Hematopoietic multipotent progenitor cell (in vitro differentiated cells): ENCODE data around the gene EFHC2. TPM values are rescaled to one million over a fixed set of nuclear protein-coding genes. Genes with fewer than 3 reads are reported as not detected.
A peak's percentile ranks its signal among the peaks of the same experiment; 100 is the strongest.

Experiments
- DNase-seq, 3 donors: peaks; one replicate each; pipeline ENCODE4 v3.0.0-alpha.2; 2011 to 2015; ENCODE audit warnings: low read depth in 2 of 3, low spot score in 2 of 3
- total RNA-seq: library from RNA; depleted of rRNA; stranded (reverse); fragments of >200 nt; gene quantifications from one replicate; pipeline ENCODE4 v1.2.3, GENCODE V29; 2012

EFHC2 gene
- total RNA-seq, 1 donor = 7.3 TPM

GRCh38 chrX:44299177-44299576 lies 44.3 kb downstream of the EFHC2 start:
- DNase-seq = peak in 1 of 3 donors; percentile 22

- DNase-seq = no peak
Observed at GRCh38 chrX:44291468-44292092, 51.9 kb downstream of the EFHC2 start.

- no peak for DNase-seq
Observed at GRCh38 chrX:44290718-44291117, 52.8 kb downstream of the EFHC2 start.

- no peak for DNase-seq
Observed at GRCh38 chrX:44282753-44283152, 60.7 kb downstream of the EFHC2 start.

GRCh38 chrX:44280116-44280515 lies 63.4 kb downstream of the EFHC2 start:
- DNase-seq = no peak

GRCh38 chrX:44274096-44274495 lies 69.4 kb downstream of the EFHC2 start:
- no peak for DNase-seq

- no peak for DNase-seq
Observed at GRCh38 chrX:44267861-44268260, 75.6 kb downstream of the EFHC2 start.

- no peak for DNase-seq
Observed at GRCh38 chrX:44267116-44267515, 76.4 kb downstream of the EFHC2 start.

- peak in 1 of 3 donors; percentile 40 for DNase-seq
Observed at GRCh38 chrX:44265559-44265958, 77.9 kb downstream of the EFHC2 start.

- DNase-seq = no peak
Observed at GRCh38 chrX:44264936-44265335, 78.5 kb downstream of the EFHC2 start.

GRCh38 chrX:44261286-44261685 lies 82.2 kb downstream of the EFHC2 start:
- no peak for DNase-seq

- no peak for DNase-seq
Observed at GRCh38 chrX:44260609-44261008, 82.9 kb downstream of the EFHC2 start.

GRCh38 chrX:44255742-44256141 lies 87.7 kb downstream of the EFHC2 start:
- peak in 1 of 3 donors; percentile 14 for DNase-seq

GRCh38 chrX:44253575-44253942 lies 89.9 kb downstream of the EFHC2 start:
- no peak for DNase-seq

GRCh38 chrX:44252688-44253574 lies 90.5 kb downstream of the EFHC2 start:
- peak in 2 of 3 donors; percentile 69 to 83 for DNase-seq

GRCh38 chrX:44247468-44247867 lies 96.0 kb downstream of the EFHC2 start:
- no peak for DNase-seq

GRCh38 chrX:44246826-44247225 lies 96.6 kb downstream of the EFHC2 start:
- DNase-seq = no peak

GRCh38 chrX:44245733-44246132 lies 97.7 kb downstream of the EFHC2 start:
- peak in 1 of 3 donors; percentile 29 for DNase-seq

GRCh38 chrX:44244008-44244407 lies 99.5 kb downstream of the EFHC2 start:
- peak in 2 of 3 donors; percentile 26 to 52 for DNase-seq

GRCh38 chrX:44241546-44241945 lies 101.9 kb downstream of the EFHC2 start:
- no peak for DNase-seq

GRCh38 chrX:44240036-44240435 lies 103.4 kb downstream of the EFHC2 start:
- DNase-seq = no peak

- no peak for DNase-seq
Observed at GRCh38 chrX:44239036-44239435, 104.4 kb downstream of the EFHC2 start.
